Cardiac fibroblast (primary cell): ENCODE data around the gene ATP6V1F.

Experiments
- DNase-seq, 2 donors: peaks; one replicate each; pipeline versions ENCODE4 v3.0.0 to v3.0.0-alpha.2; 2010; ENCODE audit warnings: low read depth in 2 of 2
- H3K4me3 ChIP-seq, 2 donors: replicated peaks in 1 of 2; 1 replicate in 1 of 2; 2 replicates in 1 of 2; pipeline ENCODE4 v1.5.1; 2011; ENCODE audit warnings: low read depth in 2 of 2, low read length in 2 of 2, mild to moderate bottlenecking in 2 of 2, moderate library complexity in 1 of 2
- CTCF ChIP-seq: IDR thresholded peaks from one replicate; pipeline ENCODE4 v1.5.1; 2011; ENCODE audit warnings: low read depth, mild to moderate bottlenecking, low read length, inconsistent platforms

ATP6V1F gene

DNA sequence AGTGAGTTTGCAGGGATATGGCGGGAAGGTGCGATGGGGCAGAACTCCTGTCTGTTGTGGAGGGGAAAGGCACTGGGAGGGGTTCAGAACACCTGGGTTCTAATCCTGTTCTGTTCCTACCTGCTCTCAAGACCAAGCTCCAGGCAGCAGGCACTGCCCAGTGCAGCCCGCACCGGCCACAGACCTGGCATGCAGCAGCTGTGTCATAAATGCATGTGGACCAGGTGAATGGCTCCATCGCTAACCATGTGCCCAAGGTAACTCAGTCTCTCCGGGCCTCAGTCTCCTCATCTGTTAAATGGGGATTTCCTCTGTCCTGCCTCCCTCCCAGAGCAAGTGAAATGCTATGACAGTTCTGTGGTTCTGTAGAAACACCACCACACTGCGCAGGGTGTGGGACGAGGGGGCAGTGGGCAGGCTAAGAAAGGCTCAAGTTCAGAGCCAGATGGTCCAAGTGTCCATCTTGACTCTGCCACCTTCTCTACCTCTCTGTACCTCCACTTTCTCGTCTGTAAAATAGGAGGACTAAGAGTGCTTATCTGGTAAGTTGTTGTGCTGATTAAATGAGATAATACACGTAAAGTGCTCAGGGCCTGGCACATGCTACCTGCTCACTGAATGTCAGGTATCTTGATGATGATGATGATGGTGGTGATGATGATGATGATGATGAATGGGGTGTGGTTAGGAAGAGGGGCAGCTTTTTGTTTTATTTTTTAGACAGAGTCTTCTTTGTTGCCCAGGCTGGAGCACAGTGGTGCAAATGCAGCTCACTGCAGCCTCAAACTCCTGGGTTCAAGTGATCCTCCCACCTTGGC lies 22.9 kb downstream of the ATP6V1F start:
- no peak overlapping the region for H3K4me3 ChIP-seq

GRCh38 chr7:128886391-128887168 lies 23.9 kb downstream of the ATP6V1F start:
- no peak overlapping the region for H3K4me3 ChIP-seq
- no peak for TF ChIP-seq CTCF
- no peak for DNase-seq

More for the DNA sequence above, 22.9 kb downstream of the ATP6V1F start:
- TF ChIP-seq CTCF, result no peak
- no peak for DNase-seq

GRCh38 chr7:128887169-128888038 lies 24.7 kb downstream of the ATP6V1F start:
- no peak for TF ChIP-seq CTCF
- no peak overlapping the region for H3K4me3 ChIP-seq
- no peak for DNase-seq

DNA sequence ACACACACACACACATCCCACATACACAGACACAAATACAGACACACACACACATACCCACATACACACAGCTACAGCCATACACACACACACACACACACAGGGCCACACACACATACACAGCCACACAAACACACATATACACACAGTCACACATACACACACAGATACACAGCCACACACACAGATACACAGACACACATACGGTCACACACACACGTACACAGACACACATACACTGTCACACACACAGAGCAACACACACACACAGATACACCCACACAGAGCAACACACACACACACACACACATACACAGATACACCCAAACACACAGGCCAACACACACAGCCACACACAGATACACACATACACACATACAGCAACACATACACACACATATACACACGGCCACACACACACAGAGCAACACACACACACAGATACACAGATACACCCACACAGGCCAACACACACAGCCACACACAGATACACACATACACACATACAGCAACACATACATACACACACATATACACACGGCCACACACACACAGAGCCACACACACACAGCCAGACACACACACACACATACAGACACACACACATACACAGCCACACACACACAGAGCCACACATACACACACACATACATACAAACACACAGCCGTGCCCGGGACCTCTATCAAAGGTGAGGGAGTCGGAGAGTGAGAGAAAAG lies 25.5 kb downstream of the ATP6V1F start:
- TF ChIP-seq CTCF, result no peak
- no peak for DNase-seq
- H3K4me3 ChIP-seq, result no peak overlapping the region

- no peak for DNase-seq
- no peak for TF ChIP-seq CTCF
- H3K4me3 ChIP-seq, result no peak overlapping the region
Observed at GRCh38 chr7:128888756-128889095, 26.1 kb downstream of the ATP6V1F start.

GRCh38 chr7:128889121-128889520 lies 26.5 kb downstream of the ATP6V1F start:
- no peak for TF ChIP-seq CTCF
- DNase-seq, result no peak
- no peak overlapping the region for H3K4me3 ChIP-seq
